K562 (cell line): ENCODE results near the gene ANKRD66.

Source experiments
- ARID4B ChIP-seq: sonication (generic); formaldehyde crosslinking; IDR thresholded peaks from 2 replicates; pipeline ENCODE4 v1.8.0; 2022; ENCODE audit warnings: mild to moderate bottlenecking, missing genetic modification reagents
- CREB1 ChIP-seq, 2 experiments: sonication (generic) in 1 of 2; formaldehyde crosslinking in 1 of 2; IDR thresholded peaks; 2 replicates each; pipeline versions ENCODE4 v1.6.1 to v1.8.0; 2012 to 2022; ENCODE audit warnings: inconsistent platforms in 1 of 2, mild to moderate bottlenecking in 1 of 2, missing genetic modification reagents in 1 of 2, moderate library complexity in 1 of 2
- CTCF ChIP-seq, 3 experiments: IDR thresholded peaks in 2 of 3; conservative IDR thresholded peaks in 1 of 3; 2 replicates each; pipeline ENCODE4 v1.5.1; 2011 to 2012; ENCODE audit warnings: low read length in 3 of 3, mild to moderate bottlenecking in 3 of 3, control low read depth in 2 of 3, improper control_type of control experiment in 1 of 3, inconsistent platforms in 1 of 3, low read depth in 1 of 3, mixed read lengths in 1 of 3, moderate library complexity in 1 of 3; ENCODE audit not compliant: insufficient read depth in 2 of 3
- E2F5 ChIP-seq: sonication (generic); formaldehyde crosslinking; IDR thresholded peaks from 2 replicates; pipeline ENCODE4 v1.8.0; 2022; ENCODE audit warnings: mild to moderate bottlenecking, missing genetic modification reagents
- ETS1 ChIP-seq: conservative IDR thresholded peaks from 2 replicates; pipeline ENCODE4 v1.6.1; 2011; ENCODE audit warnings: low read depth, mild to moderate bottlenecking, low read length; ENCODE audit not compliant: control insufficient read depth
- EZH2 ChIP-seq: IDR thresholded peaks from 2 replicates; pipeline ENCODE4 v1.6.1; 2012; ENCODE audit warnings: low read depth, mild to moderate bottlenecking, inconsistent platforms, low read length, borderline replicate concordance
- MBD2 ChIP-seq: sonication (generic); IDR thresholded peaks from 2 replicates; pipeline ENCODE4 v1.6.1; 2016; ENCODE audit warnings: low read depth, borderline replicate concordance
- MGA ChIP-seq: fragments of 450-650 bp; IDR thresholded peaks from 2 replicates; pipeline ENCODE4 v1.6.1; 2016; ENCODE audit warnings: mild to moderate bottlenecking, moderate library complexity
- MTF1 ChIP-seq: fragments of 250-450 bp; sonication (Bioruptor Pico); IDR thresholded peaks from 2 replicates; pipeline ENCODE4 v1.9.0; 2021; ENCODE audit warnings: moderate library complexity, mild to moderate bottlenecking, inconsistent platforms, borderline replicate concordance
- POLR2A ChIP-seq: fragments of 450-650 bp; conservative IDR thresholded peaks from 2 replicates; pipeline ENCODE4 v1.6.1; 2016
- SMC3 ChIP-seq: conservative IDR thresholded peaks from 2 replicates; pipeline ENCODE4 v1.6.1; 2011; ENCODE audit warnings: low read depth, low read length, improper control_type of control experiment; ENCODE audit not compliant: insufficient read depth
- SUPT5H ChIP-seq: fragments of 450-650 bp; IDR thresholded peaks from 2 replicates; pipeline ENCODE4 v1.6.1; 2016
- TCF3 ChIP-seq: sonication (generic); formaldehyde crosslinking; IDR thresholded peaks from 2 replicates; pipeline ENCODE4 v1.4.0; 2020; ENCODE audit warnings: mild to moderate bottlenecking, missing genetic modification reagents
- ZNF23 ChIP-seq: fragments of 250-450 bp; sonication (Bioruptor Pico); IDR thresholded peaks from 2 replicates; pipeline ENCODE4 v1.4.0; 2020; ENCODE audit warnings: mild to moderate bottlenecking

- TF ChIP-seq CTCF (IDR thresholded peaks at IDR 0.05 in 2 of 3, conservative IDR thresholded peaks at IDR 0.05 in 1 of 3; ENCODE audit: insufficient read depth in 2 of 3, low read depth in 1 of 3, low read length in 3 of 3) (no peak), E2F5 (CRISPR knock-in tag) (no peak), MTF1 (no peak), MGA (no peak), ZNF23 (CRISPR knock-in tag) (no peak), TCF3 (no peak), MBD2 (no peak), SMC3 (no peak), ETS1 (no peak), POLR2A (no peak), CREB1 (IDR thresholded peaks at IDR 0.05) (no peak), CREB1 (CRISPR knock-in tag; IDR thresholded peaks at IDR 0.05) (no peak), ARID4B (CRISPR knock-in tag) (no peak), SUPT5H (no peak), EZH2 (no peak)
Observed at GRCh38 chr6:46764961-46765360, 18.2 kb downstream of the ANKRD66 start.
